Measurements from ENCODE around the gene CHORDC1. TPM values are rescaled to one million over a fixed set of nuclear protein-coding genes. Genes with fewer than 3 reads are reported as not detected.

CHORDC1 gene
- total RNA-seq (2021; fragmentation: NEBNext Ultra II Directional; extraction: Animal tissue kit (Norgen Biotek cat#: 25700)) (96.6 and 97.1 TPM in 2 replicates), polyA plus RNA-seq (2011; rRNA removed) (28.9 and 29.1 TPM in 2 replicates), polyA minus RNA-seq (2011; rRNA and poly(A)+ RNA removed) (48.5 and 49.2 TPM in 2 replicates)
- 44.9 TPM for polyA plus RNA-seq (2011; cell fraction: cytosol; rRNA removed)
- 17.8 TPM for polyA plus RNA-seq (2011; cell fraction: nucleus; rRNA removed)
- 68.5 to 85.1 TPM (median 74.1 TPM) in 4 replicates for polyA plus RNA-seq (2012, experiment 1 of 2)
- polyA plus RNA-seq (2012, experiment 2 of 2) = 5.5 TPM
- polyA plus RNA-seq (2013, experiment 1 of 2) = 59.7 TPM
- polyA plus RNA-seq (2013, experiment 2 of 2) = 65.0 TPM
- polyA minus RNA-seq (2011; cell fraction: cytosol; rRNA and poly(A)+ RNA removed) = 36.3 TPM
- polyA minus RNA-seq (2011; cell fraction: nucleus; rRNA and poly(A)+ RNA removed) = 90.5 TPM
- long read RNA-seq, experiment 1, transcript CHORDC1-201 (11 exons, 2,654 nt) = major isoform, 20 of 73 reads
- long read RNA-seq, experiment 1, partial matches to known transcripts = 23 of 73 reads
- long read RNA-seq, experiment 1, other reads (novel, unspliced or antisense) = 30 of 73 reads
- long read RNA-seq, experiment 2, transcript CHORDC1-201 (11 exons, 2,654 nt) = major isoform, 70 of 79 reads
- long read RNA-seq, experiment 2, partial matches to known transcripts = 2 of 79 reads
- long read RNA-seq, experiment 2, other reads (novel, unspliced or antisense) = 5 of 79 reads

- Histone ChIP-seq H3K9ac (replicated peaks in 1 of 4; ENCODE audit: extremely low read depth in 1 of 4, low read depth in 3 of 4, low read length in 3 of 4) (peak within 1 kb of the TSS; percentile 73 to 93 (median 86)), H3K79me1 (ENCODE audit: low read depth, low read length) (no peaks in the 10 kb centered on the region), H3K9me3 (ENCODE audit: insufficient read depth in 2 of 2, low read depth in 1 of 2, low read length in 1 of 2) (no peaks in the 10 kb centered on the region; a peak in 1 of 4 replicates), H3K27me3 (replicated peaks in 1 of 4; ENCODE audit: control insufficient read depth in 3 of 4, extremely low read depth in 1 of 4, insufficient read depth in 3 of 4, low read length in 3 of 4) (no peaks in the 10 kb centered on the region), H3K4ac (replicated peaks; ENCODE audit: insufficient read length, low read depth, low read length) (no peak within 1 kb of the TSS), H4K91ac (replicated peaks; ENCODE audit: insufficient read length, low read length) (peak within 1 kb of the TSS; percentile 3), H4K5ac (ENCODE audit: insufficient read length, low read depth, low read length) (peak within 1 kb of the TSS; percentile 61), H3K4me3 (ENCODE audit: extremely low read depth in 1 of 4, insufficient read depth in 2 of 4, low read depth in 3 of 4, low read length in 4 of 4) (peak within 1 kb of the TSS; percentile 88 to 98 (median 90)), H3K4me2 (ENCODE audit: insufficient read depth in 1 of 2, low read depth in 2 of 2, low read length in 2 of 2) (peak within 1 kb of the TSS; percentile 68 to 94), H2AK5ac (ENCODE audit: low read depth, low read length) (no peak within 1 kb of the TSS), H2BK5ac (ENCODE audit: low read depth, low read length) (peak within 1 kb of the TSS; percentile 67), H3K14ac (ENCODE audit: insufficient read length) (no peak within 1 kb of the TSS), H3K23ac (ENCODE audit: insufficient read length) (no peak within 1 kb of the TSS), H3K18ac (ENCODE audit: extremely low read depth, low read length) (peak within 1 kb of the TSS; percentile 88), H4K20me1 (replicated peaks in 1 of 2; ENCODE audit: control insufficient read depth in 1 of 2, insufficient read depth in 2 of 2, low read length in 2 of 2) (peaks cover 1 to 3% of the 10 kb centered on the region in 2 experiments), H4K8ac (ENCODE audit: extremely low read depth, insufficient read depth, low read length) (peak within 1 kb of the TSS; percentile 83; the same call in 1 of the 2 replicates), H2BK12ac (ENCODE audit: low read depth, low read length) (0 out of 2 replicates have a peak within 1 kb of the TSS, but pooled peaks have one; percentile 18), H2AFZ (ENCODE audit: low read length) (peak within 1 kb of the TSS; percentile 98), H3K36me3 (ENCODE audit: control insufficient read depth in 2 of 4, insufficient read depth in 4 of 4, low read length in 3 of 4) (peaks cover 0 to 3% (median 0%) of the 10 kb centered on the region in 4 experiments; a peak in 1 of 8 replicates), H3K4me1 (replicated peaks in 1 of 4; ENCODE audit: control insufficient read depth in 3 of 4, insufficient read depth in 4 of 4, low read length in 3 of 4) (no peaks in the 10 kb centered on the region; a peak in 4 of 7 replicates), H2BK120ac (replicated peaks; ENCODE audit: low read depth, low read length) (no peak within 1 kb of the TSS), H3K79me2 (ENCODE audit: control insufficient read depth in 1 of 2, insufficient read depth in 2 of 2, low read length in 2 of 2) (peaks cover 22 to 59% of the 10 kb centered on the region in 2 experiments), H3K27ac (ENCODE audit: low read depth, low read length) (peak within 1 kb of the TSS; percentile 72; the same call in 1 of the 2 replicates), H3K23me2 (ENCODE audit: low read depth, low read length) (peaks cover 10% of the 10 kb centered on the region), H2BK20ac (ENCODE audit: low read length) (no peak within 1 kb of the TSS), H2BK15ac (ENCODE audit: low read length) (no peak within 1 kb of the TSS), H3K56ac (replicated peaks; ENCODE audit: insufficient read length, low read depth, low read length) (peak within 1 kb of the TSS; percentile 42)
- no peak for FAIRE-seq
- 1% methylated on average over 65 of the region's 71 CpGs; no CpG with 5 or more reads in 1 of the 2 experiments for WGBS, 2 experiments (ENCODE audit: extremely low coverage in 1 of 2, insufficient coverage in 1 of 2, insufficient read length in 1 of 2, insufficient replicate concordance in 2 of 2, low coverage in 1 of 2, low lambda C conversion rate in 2 of 2, missing lambda C conversion rate in 1 of 2)
- ChIA-PET POLR2A (ENCODE audit: partially characterized antibody) (interaction anchor here (0.7 to 1.6 kb wide), 4 partner anchors 10 to 18 kb away, joined by 3 to 4 read pairs (median 3); no protein-coding TSS in a partner anchor), CTCF (ENCODE audit: partially characterized antibody) (interaction anchor here (1.0 kb wide), 1 partner anchor 16 kb away, joined by 3 read pairs; no protein-coding TSS in a partner anchor)
- peak; percentile 60 to 93 for DNase-seq (ENCODE audit: low read depth in 1 of 2, low spot score in 2 of 2)
- no peak for TF ChIP-seq HDAC6 (IDR thresholded peaks at IDR 0.05; ENCODE audit: low read depth, low read length)
- peak; percentile 95 for TF ChIP-seq ASH2L (IDR thresholded peaks at IDR 0.05; ENCODE audit: low read length)
- peak; percentile 66 for TF ChIP-seq MAX (IDR thresholded peaks at IDR 0.05)
- TF ChIP-seq, protein P1, sequence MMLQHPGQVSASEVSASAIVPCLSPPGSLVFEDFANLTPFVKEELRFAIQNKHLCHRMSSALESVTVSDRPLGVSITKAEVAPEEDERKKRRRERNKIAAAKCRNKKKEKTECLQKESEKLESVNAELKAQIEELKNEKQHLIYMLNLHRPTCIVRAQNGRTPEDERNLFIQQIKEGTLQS (IDR thresholded peaks at IDR 0.05; ENCODE audit: insufficient read depth, low read depth, low read length) = no peak
- 0 out of 2 replicates have a peak, but pooled peaks have one; percentile 39 for TF ChIP-seq CREB1 (IDR thresholded peaks at IDR 0.05)
- no peak for TF ChIP-seq SP1 (IDR thresholded peaks at IDR 0.05; ENCODE audit: low read depth, low read length)
- no peak for TF ChIP-seq JUN (IDR thresholded peaks at IDR 0.05; ENCODE audit: low read depth, low read length)
Measured at GRCh38 chr11:90222459-90223247, at the start of gene CHORDC1. Gene CHORDC1 (minus strand): TSS chr11:90223049. CDS start chr11:90222954, 95 bp downstream.
